Spleen (tissue), 11 donors: ENCODE measurements around the gene EPHA8. TPM values are rescaled to one million over a fixed set of nuclear protein-coding genes. Genes with fewer than 3 reads are reported as not detected.

ENCODE experiments used
- DNase-seq: peaks from one replicate; pipeline ENCODE4 v3.0.0-alpha.2; 2020
- H3K27ac ChIP-seq, 8 donors: fragments of 200-600 bp; sonication (generic) in 7 of 8; 1 replicate in 4 of 8; 2 replicates in 4 of 8; pipeline versions ENCODE4 v1.5.0 to v1.8.0; 2016 to 2021; ENCODE audit warnings: inconsistent platforms in 4 of 8, mild to moderate bottlenecking in 4 of 8, moderate library complexity in 1 of 8
- H3K27me3 ChIP-seq, 7 donors: fragments of 200-600 bp; sonication (generic) in 6 of 7; replicated peaks in 1 of 7; 1 replicate in 4 of 7; 2 replicates in 3 of 7; pipeline versions ENCODE4 v1.5.0 to v1.8.0; 2016 to 2021; ENCODE audit warnings: inconsistent platforms in 3 of 7, mild to moderate bottlenecking in 1 of 7
- H3K36me3 ChIP-seq, 6 donors: fragments of 200-600 bp; sonication (generic) in 5 of 6; 1 replicate in 4 of 6; 2 replicates in 2 of 6; pipeline versions ENCODE4 v1.5.0 to v1.8.0; 2016 to 2021; ENCODE audit warnings: inconsistent platforms in 2 of 6
- H3K4me1 ChIP-seq, 6 donors: fragments of 200-600 bp; sonication (generic) in 5 of 6; 1 replicate in 3 of 6; 2 replicates in 3 of 6; pipeline versions ENCODE4 v1.5.0 to v1.8.0; 2016 to 2021; ENCODE audit warnings: inconsistent platforms in 3 of 6
- H3K4me3 ChIP-seq, 8 donors: fragments of 200-600 bp; sonication (generic) in 7 of 8; 1 replicate in 4 of 8; 2 replicates in 4 of 8; pipeline versions ENCODE4 v1.5.0 to v1.8.0; 2016 to 2021; ENCODE audit warnings: inconsistent platforms in 4 of 8, mild to moderate bottlenecking in 4 of 8, moderate library complexity in 2 of 8
- H3K9me3 ChIP-seq, 8 donors: fragments of 200-600 bp; sonication (generic) in 7 of 8; 1 replicate in 4 of 8; 2 replicates in 4 of 8; pipeline versions ENCODE4 v1.5.0 to v1.8.0; 2016 to 2021; ENCODE audit warnings: inconsistent platforms in 4 of 8
- POLR2A ChIP-seq, 3 donors: fragments of 450-650 bp; IDR thresholded peaks; one replicate each; pipeline ENCODE4 v1.5.1; 2017; ENCODE audit warnings: antibody characterized with exemption in 3 of 3, mild to moderate bottlenecking in 1 of 3
- POLR2AphosphoS5 ChIP-seq, 3 donors: sonication (generic); formaldehyde crosslinking; IDR thresholded peaks; one replicate each; pipeline ENCODE4 v1.5.1; 2017; ENCODE audit warnings: antibody characterized with exemption in 3 of 3
- WGBS, 5 donors: extraction: QIAGEN DNeasy Blood & Tissue Kit in 3 of 5; methylation state at CpG; one replicate each; pipeline versions ENCODE4 v1.1.5 to v1.1.7; 2013 to 2018; 5-methylcytosine and 5-hydroxymethylcytosine counted together
- intact Hi-C: fragments of 100-400 bp; cut with DNase I; formaldehyde crosslinking; loops from one replicate; pipeline ENCODE4 v1.15.0; 2023; ENCODE audit warnings: low total_unique reads
- polyA plus RNA-seq, 3 donors: library from polyadenylated mRNA; stranded (reverse); fragments of 200-250 nt; gene quantifications; one replicate each; pipeline ENCODE4 v1.2.1, GENCODE V29; 2013
- total RNA-seq, 7 donors: library from RNA; depleted of rRNA in 3 of 7; stranded (reverse); fragments of >200 nt in 3 of 7; fragmentation: NEBNext Ultra II Directional in 4 of 7; extraction: Animal tissue kit (Norgen Biotek cat#: 25700) in 4 of 7; gene quantifications; one replicate each; pipeline versions ENCODE4 v1.1.0 to v1.2.1, GENCODE V29; 2016 to 2021
- TF ChIP-seq, protein P1 (sequence below), 11 experiments: fragments of 200-600 bp in 7 of 11; fragments of 450-650 bp in 4 of 11; sonication (generic) in 4 of 11; IDR thresholded peaks in 8 of 11; conservative IDR thresholded peaks in 3 of 11; 1 replicate in 7 of 11; 2 replicates in 4 of 11; pipeline versions ENCODE4 v1.4.0 to v1.8.0; 2016 to 2021; ENCODE audit warnings: antibody characterized with exemption in 11 of 11, inconsistent platforms in 4 of 11, mild to moderate bottlenecking in 1 of 11
- donor health status: healthy with polysubstance abuse.
- donor health status: DM: no; HTN: no; CAD: no; lungs with moderate emphysema.
- donor health status: DM: no; HTN: no; CAD: no.
- donor health status: Bipolar disorder and iron deficiency.
- donor health status: healthy.
- donor health status: DM: no; HTN: no; CAD: no.
- donor health status: DM: yes; HTN: yes; CAD: no.

EPHA8 gene
- total and polyA plus RNA-seq, 10 donors: 0.30 to 9.2 (median 4.9) TPM

DNA sequence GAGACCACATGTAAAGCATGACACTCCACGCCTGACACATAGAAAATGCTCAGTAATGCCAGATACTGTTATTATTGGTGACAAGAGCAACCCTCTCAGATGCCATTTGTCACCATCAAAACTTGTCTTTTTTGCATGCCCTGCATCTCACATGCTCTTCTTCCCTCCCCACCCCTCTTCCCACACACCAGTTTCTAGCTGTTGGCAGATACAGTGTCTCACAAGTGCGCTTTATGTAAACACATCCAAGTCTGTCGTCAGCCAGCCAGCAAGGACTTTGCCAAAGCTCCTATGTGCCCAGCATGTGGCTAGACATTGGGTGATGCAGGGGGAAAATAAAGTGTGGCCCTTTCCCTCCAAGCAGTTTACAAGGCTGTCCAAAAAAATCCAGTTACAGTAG, 44.9 kb upstream of the EPHA8 start:
- Histone ChIP-seq H3K4me1 (no peaks in the 10 kb centered on the region), H3K27me3 (no peaks in the 10 kb centered on the region), H3K36me3 (peaks cover 6 to 100% (median 94%) of the 10 kb centered on the region in 6 donors), H3K9me3 (no peaks in the 10 kb centered on the region), H3K27ac (no peak overlapping the region), H3K4me3 (no peak overlapping the region)
- no peak for DNase-seq
- TF ChIP-seq, protein P1, sequence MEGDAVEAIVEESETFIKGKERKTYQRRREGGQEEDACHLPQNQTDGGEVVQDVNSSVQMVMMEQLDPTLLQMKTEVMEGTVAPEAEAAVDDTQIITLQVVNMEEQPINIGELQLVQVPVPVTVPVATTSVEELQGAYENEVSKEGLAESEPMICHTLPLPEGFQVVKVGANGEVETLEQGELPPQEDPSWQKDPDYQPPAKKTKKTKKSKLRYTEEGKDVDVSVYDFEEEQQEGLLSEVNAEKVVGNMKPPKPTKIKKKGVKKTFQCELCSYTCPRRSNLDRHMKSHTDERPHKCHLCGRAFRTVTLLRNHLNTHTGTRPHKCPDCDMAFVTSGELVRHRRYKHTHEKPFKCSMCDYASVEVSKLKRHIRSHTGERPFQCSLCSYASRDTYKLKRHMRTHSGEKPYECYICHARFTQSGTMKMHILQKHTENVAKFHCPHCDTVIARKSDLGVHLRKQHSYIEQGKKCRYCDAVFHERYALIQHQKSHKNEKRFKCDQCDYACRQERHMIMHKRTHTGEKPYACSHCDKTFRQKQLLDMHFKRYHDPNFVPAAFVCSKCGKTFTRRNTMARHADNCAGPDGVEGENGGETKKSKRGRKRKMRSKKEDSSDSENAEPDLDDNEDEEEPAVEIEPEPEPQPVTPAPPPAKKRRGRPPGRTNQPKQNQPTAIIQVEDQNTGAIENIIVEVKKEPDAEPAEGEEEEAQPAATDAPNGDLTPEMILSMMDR (IDR thresholded peaks at IDR 0.05 in 8 of 11, conservative IDR thresholded peaks at IDR 0.05 in 3 of 11): no peak
- TF ChIP-seq POLR2A (IDR thresholded peaks at IDR 0.05) (no peak), POLR2AphosphoS5 (IDR thresholded peaks at IDR 0.05) (no peak)
- intact Hi-C loops: no loop called here
- 90 to 94% (median 91%) methylated on average over 3 of the region's 3 CpGs for WGBS, 5 donors

DNA sequence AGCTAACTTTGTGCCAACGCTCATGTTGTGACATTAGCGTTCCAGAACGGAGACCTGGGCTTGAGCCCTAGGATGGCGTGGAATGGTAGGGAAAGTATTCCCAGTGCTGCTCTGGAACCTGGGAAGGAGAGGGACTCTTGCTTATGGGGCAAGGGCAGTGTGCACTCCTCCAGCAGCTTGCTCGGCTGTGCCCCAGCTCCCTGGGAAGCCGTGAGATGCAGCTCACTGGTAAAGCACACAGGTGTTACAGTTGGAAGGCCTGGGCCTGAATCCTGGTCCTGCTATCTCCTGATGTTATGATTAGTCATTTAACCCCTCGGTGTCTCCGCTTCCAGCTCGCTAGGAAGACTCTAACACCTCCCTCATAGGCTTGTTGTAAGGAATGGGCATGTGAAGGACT, 42.4 kb upstream of the EPHA8 start:
- no peaks in the 10 kb centered on the region for H3K9me3 ChIP-seq
- 93 to 99% (median 97%) methylated on average over 9 of the region's 9 CpGs for WGBS, 5 donors
- DNase-seq: no peak

DNA sequence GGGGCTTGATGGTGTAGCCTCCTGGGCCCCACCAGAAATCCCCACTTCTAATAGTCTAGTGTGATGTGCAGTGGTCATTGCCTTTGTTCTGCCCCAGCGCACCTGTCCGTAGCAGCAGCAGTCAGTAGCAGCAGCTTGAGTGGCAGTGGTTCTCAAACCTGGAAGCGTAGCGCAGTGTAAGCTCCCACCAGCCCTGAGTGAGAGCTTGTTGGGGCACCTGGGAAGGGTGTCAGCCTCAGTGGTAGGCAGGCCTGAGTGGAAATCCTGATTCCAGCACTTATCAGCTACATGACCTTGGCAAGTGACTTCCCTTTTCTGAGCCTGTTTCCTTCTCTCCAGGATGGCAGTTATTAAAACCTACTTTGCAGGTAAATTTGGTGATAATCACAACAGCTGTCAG, 41.6 kb upstream of the EPHA8 start:
- H3K27me3 ChIP-seq: no peaks in the 10 kb centered on the region
- no peak for DNase-seq
- H3K9me3 ChIP-seq: no peaks in the 10 kb centered on the region
- H3K36me3 ChIP-seq: peaks cover 6 to 100% (median 95%) of the 10 kb centered on the region in 6 donors
- WGBS, 5 donors: 86 to 100% (median 97%) methylated on average over 4 of the region's 4 CpGs
- intact Hi-C loops: no loop called here
- H3K4me1 ChIP-seq: no peaks in the 10 kb centered on the region
- H3K4me3 ChIP-seq: no peak overlapping the region
- TF ChIP-seq, protein P1 (IDR thresholded peaks at IDR 0.05 in 8 of 11, conservative IDR thresholded peaks at IDR 0.05 in 3 of 11): no peak
- TF ChIP-seq POLR2AphosphoS5 (IDR thresholded peaks at IDR 0.05) (no peak), POLR2A (IDR thresholded peaks at IDR 0.05) (no peak)
- H3K27ac ChIP-seq: no peak overlapping the region

More for the DNA sequence above, 42.4 kb upstream of the EPHA8 start:
- H3K4me1 ChIP-seq: no peaks in the 10 kb centered on the region
- intact Hi-C loops: no loop called here
- H3K27ac ChIP-seq: no peak overlapping the region
- TF ChIP-seq, protein P1 (IDR thresholded peaks at IDR 0.05 in 8 of 11, conservative IDR thresholded peaks at IDR 0.05 in 3 of 11): no peak
- H3K27me3 ChIP-seq: no peaks in the 10 kb centered on the region
- H3K4me3 ChIP-seq: no peak overlapping the region
- H3K36me3 ChIP-seq: peaks cover 6 to 100% (median 95%) of the 10 kb centered on the region in 6 donors

DNA sequence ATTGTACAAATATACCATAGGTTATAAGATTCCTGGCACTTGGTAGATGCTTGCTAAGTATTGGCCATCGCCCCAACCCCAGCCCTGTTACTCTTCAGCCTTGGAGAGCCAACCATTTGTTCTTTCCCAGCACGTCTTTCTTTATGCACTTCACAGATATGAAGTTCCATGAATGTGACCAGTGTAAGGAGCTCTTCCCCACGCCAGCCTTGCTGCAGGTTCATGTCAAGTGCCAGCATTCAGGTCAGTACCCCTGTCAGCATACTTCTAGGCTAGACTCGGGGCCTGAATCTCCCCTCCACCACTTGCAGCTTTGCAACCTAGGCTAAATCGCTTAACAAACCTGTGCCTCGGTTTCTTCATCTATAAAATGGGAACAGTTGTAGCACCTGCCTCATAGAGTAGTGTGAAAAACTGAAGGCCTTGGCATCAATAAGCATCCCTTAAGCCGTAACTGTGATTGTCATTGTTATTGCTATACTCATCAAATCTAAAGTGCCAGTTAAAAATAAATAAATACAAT, 41.0 kb upstream of the EPHA8 start:
- Histone ChIP-seq H3K4me3 (no peak overlapping the region), H3K27me3 (no peaks in the 10 kb centered on the region), H3K9me3 (no peaks in the 10 kb centered on the region), H3K27ac (no peak overlapping the region), H3K36me3 (peaks cover 6 to 100% (median 95%) of the 10 kb centered on the region in 6 donors), H3K4me1 (no peaks in the 10 kb centered on the region)
- intact Hi-C loops: no loop called here
- 91 to 97% (median 95%) methylated on average over 7 of the region's 7 CpGs for WGBS, 5 donors
- no peak for TF ChIP-seq POLR2AphosphoS5 (IDR thresholded peaks at IDR 0.05)
- no peak for TF ChIP-seq POLR2A (IDR thresholded peaks at IDR 0.05)
- TF ChIP-seq, protein P1 (IDR thresholded peaks at IDR 0.05 in 8 of 11, conservative IDR thresholded peaks at IDR 0.05 in 3 of 11): no peak
- DNase-seq: no peak
